ENCODE data around the gene IGSF9B.

The IGSF9B gene

GRCh38 chr11:133896642-133897330 lies 60.0 kb downstream of the IGSF9B start:
- no peak for DNase-seq

- DNase-seq = no peak
Measured at GRCh38 chr11:133896028-133896427, 60.7 kb downstream of the IGSF9B start.

GRCh38 chr11:133895551-133895950 lies 61.2 kb downstream of the IGSF9B start:
- no peak for DNase-seq

- no peak for DNase-seq
Measured at GRCh38 chr11:133895061-133895479, 61.7 kb downstream of the IGSF9B start.

GRCh38 chr11:133893381-133893780 lies 63.4 kb downstream of the IGSF9B start:
- no peak for DNase-seq

GRCh38 chr11:133892584-133893380 lies 64.0 kb downstream of the IGSF9B start:
- no peak for DNase-seq

- no peak for DNase-seq
Measured at GRCh38 chr11:133892126-133892525, 64.6 kb downstream of the IGSF9B start.

- DNase-seq = no peak
Measured at GRCh38 chr11:133889893-133890292, 66.9 kb downstream of the IGSF9B start.

- DNase-seq = no peak
Measured at GRCh38 chr11:133889188-133889587, 67.6 kb downstream of the IGSF9B start.

GRCh38 chr11:133887692-133888332 lies 69.0 kb downstream of the IGSF9B start:
- DNase-seq = no peak

GRCh38 chr11:133886029-133886428 lies 70.7 kb downstream of the IGSF9B start:
- no peak for DNase-seq

- DNase-seq = no peak
Measured at GRCh38 chr11:133872160-133872559, 84.6 kb downstream of the IGSF9B start.

- DNase-seq = no peak
Measured at GRCh38 chr11:133867456-133867855, 89.3 kb downstream of the IGSF9B start.

- DNase-seq = no peak
Measured at GRCh38 chr11:133865466-133865865, 91.3 kb downstream of the IGSF9B start.

- no peak for DNase-seq
Measured at GRCh38 chr11:133864756-133865155, 92.0 kb downstream of the IGSF9B start.

GRCh38 chr11:133860151-133860550 lies 96.6 kb downstream of the IGSF9B start:
- DNase-seq = no peak

Data from CD4-positive, alpha-beta T cell treated with Interleukin-4 for 4 hours (primary cell).